ENCODE data around the gene CD300LD. TPM values are rescaled to one million over a fixed set of nuclear protein-coding genes. Genes with fewer than 3 reads are reported as not detected.

CD300LD gene
- total RNA-seq, 2 donors from 2014 or later = not detected

GRCh38 chr17:74571621-74572270 is 20.3 kb downstream of the CD300LD start:
- H3K9me3 ChIP-seq (ENCODE audit: control insufficient read depth, low read length) = no peaks in the 10 kb centered on the region
- H3K27me3 ChIP-seq (ENCODE audit: control insufficient read depth, insufficient read depth, low read length, poor library complexity, severe bottlenecking) = peaks cover 74% of the 10 kb centered on the region
- WGBS, 2 experiments (ENCODE audit: insufficient coverage in 1 of 2, insufficient read length in 1 of 2) = 84 to 87% methylated on average over 3 to 4 of the region's 4 CpGs
- Mint-ChIP-seq H3K4me3 (no peak overlapping the region), H3K9me3 (no peaks in the 10 kb centered on the region), H3K4me1 (peaks cover 7% of the 10 kb centered on the region), H3K27me3 (ENCODE audit: insufficient read depth) (peaks cover 57% of the 10 kb centered on the region), H3K27ac (no peak overlapping the region), H3K36me3 (ENCODE audit: low read depth) (no peaks in the 10 kb centered on the region)
- no peaks in the 10 kb centered on the region for H3K36me3 ChIP-seq (ENCODE audit: control insufficient read depth, insufficient read depth, low read length)
- no peak for DNase-seq
- no peak overlapping the region for H3K27ac ChIP-seq (ENCODE audit: low read depth, low read length)
- no peak for TF ChIP-seq CTCF (conservative IDR thresholded peaks at IDR 0.05)
- no peak overlapping the region for H3K4me3 ChIP-seq (ENCODE audit: low read length)
- H3K4me1 ChIP-seq (ENCODE audit: control insufficient read depth, insufficient read depth, low read length) = peaks cover 4% of the 10 kb centered on the region
- no peak overlapping the region for H3K9ac ChIP-seq (ENCODE audit: extremely low read depth, low read length, poor library complexity, severe bottlenecking)

GRCh38 chr17:74569020-74570003 is 22.8 kb downstream of the CD300LD start:
- peaks cover 59% of the 10 kb centered on the region for H3K27me3 ChIP-seq (ENCODE audit: control insufficient read depth, insufficient read depth, low read length, poor library complexity, severe bottlenecking)
- Mint-ChIP-seq H3K4me3 (no peak overlapping the region), H3K9me3 (no peaks in the 10 kb centered on the region), H3K27ac (no peak overlapping the region), H3K4me1 (peaks cover 9% of the 10 kb centered on the region), H3K36me3 (ENCODE audit: low read depth) (no peaks in the 10 kb centered on the region), H3K27me3 (ENCODE audit: insufficient read depth) (peaks cover 41% of the 10 kb centered on the region)
- H3K4me1 ChIP-seq (ENCODE audit: control insufficient read depth, insufficient read depth, low read length) = peaks cover 4% of the 10 kb centered on the region
- H3K27ac ChIP-seq (ENCODE audit: low read depth, low read length) = no peak overlapping the region
- no peaks in the 10 kb centered on the region for H3K36me3 ChIP-seq (ENCODE audit: control insufficient read depth, insufficient read depth, low read length)
- no peak overlapping the region for H3K9ac ChIP-seq (ENCODE audit: extremely low read depth, low read length, poor library complexity, severe bottlenecking)
- TF ChIP-seq CTCF (conservative IDR thresholded peaks at IDR 0.05) = no peak
- no peaks in the 10 kb centered on the region for H3K9me3 ChIP-seq (ENCODE audit: control insufficient read depth, low read length)
- DNase-seq = peak; percentile 72
- no peak overlapping the region for H3K4me3 ChIP-seq (ENCODE audit: low read length)
- 85 to 87% methylated on average over 29 to 32 of the region's 32 CpGs for WGBS, 2 experiments (ENCODE audit: insufficient coverage in 1 of 2, insufficient read length in 1 of 2)

GRCh38 chr17:74568106-74568873 is 23.8 kb downstream of the CD300LD start:
- Histone ChIP-seq H3K27me3 (ENCODE audit: control insufficient read depth, insufficient read depth, low read length, poor library complexity, severe bottlenecking) (peaks cover 49% of the 10 kb centered on the region), H3K9ac (ENCODE audit: extremely low read depth, low read length, poor library complexity, severe bottlenecking) (no peak overlapping the region), H3K27ac (ENCODE audit: low read depth, low read length) (no peak overlapping the region), H3K4me3 (ENCODE audit: low read length) (no peak overlapping the region), H3K4me1 (ENCODE audit: control insufficient read depth, insufficient read depth, low read length) (peaks cover 4% of the 10 kb centered on the region), H3K9me3 (ENCODE audit: control insufficient read depth, low read length) (no peaks in the 10 kb centered on the region), H3K36me3 (ENCODE audit: control insufficient read depth, insufficient read depth, low read length) (no peaks in the 10 kb centered on the region)
- Mint-ChIP-seq H3K9me3 (no peaks in the 10 kb centered on the region), H3K36me3 (ENCODE audit: low read depth) (no peaks in the 10 kb centered on the region), H3K27ac (no peak overlapping the region), H3K4me3 (no peak overlapping the region), H3K27me3 (ENCODE audit: insufficient read depth) (peaks cover 36% of the 10 kb centered on the region), H3K4me1 (peaks cover 9% of the 10 kb centered on the region)
- no peak for TF ChIP-seq CTCF (conservative IDR thresholded peaks at IDR 0.05)
- DNase-seq = no peak
- 89 to 96% methylated on average over 3 to 4 of the region's 4 CpGs for WGBS, 2 experiments (ENCODE audit: insufficient coverage in 1 of 2, insufficient read length in 1 of 2)
